Osteocyte (in vitro differentiated cells): ENCODE measurements around the gene GPS1. TPM values are rescaled to one million over a fixed set of nuclear protein-coding genes. Genes with fewer than 3 reads are reported as not detected.

ENCODE experiments used
- DNase-seq: peaks from one replicate; pipeline ENCODE4 v3.0.0; 2021; ENCODE audit warnings: mixed read lengths; ENCODE audit not compliant: unreplicated experiment; ENCODE audit errors: extremely low spot score
- H3K27ac Mint-ChIP-seq: one replicate; pipeline ENCODE4 v1.8.0; 2021; ENCODE audit warnings: mild to moderate bottlenecking, mixed read lengths; ENCODE audit not compliant: unreplicated experiment
- H3K27me3 Mint-ChIP-seq: one replicate; pipeline ENCODE4 v1.8.0; 2021; ENCODE audit warnings: mixed read lengths; ENCODE audit not compliant: unreplicated experiment
- H3K36me3 Mint-ChIP-seq: one replicate; pipeline ENCODE4 v1.8.0; 2021; ENCODE audit warnings: mixed read lengths; ENCODE audit not compliant: unreplicated experiment
- H3K4me1 Mint-ChIP-seq: one replicate; pipeline ENCODE4 v1.8.0; 2021; ENCODE audit warnings: mixed read lengths; ENCODE audit not compliant: unreplicated experiment
- H3K4me3 Mint-ChIP-seq: one replicate; pipeline ENCODE4 v1.8.0; 2021; ENCODE audit warnings: mild to moderate bottlenecking, moderate library complexity, mixed read lengths; ENCODE audit not compliant: unreplicated experiment
- H3K9me3 Mint-ChIP-seq: one replicate; pipeline ENCODE4 v1.8.0; 2021; ENCODE audit warnings: mixed read lengths; ENCODE audit not compliant: unreplicated experiment
- long read RNA-seq: library from polyadenylated mRNA; unstranded; transcript quantifications from one replicate; pipeline ENCODE4 v2.0.0, GENCODE V29; 2021
- total RNA-seq: library from RNA; stranded (reverse); gene quantifications from 2 replicates; pipeline ENCODE4 v1.2.1, GENCODE V29; 2021
- TF ChIP-seq, protein P1 (sequence below): fragments of 200-600 bp; sonication (generic); IDR thresholded peaks from 2 replicates; pipeline ENCODE4 v1.5.0; 2021; ENCODE audit warnings: antibody characterized with exemption, mild to moderate bottlenecking, moderate library complexity

Gene GPS1
- total RNA-seq = 100 and 108 TPM in 2 replicates
- long read RNA-seq, transcript GPS1-208 (13 exons, 1,874 nt) = major isoform, 55 of 117 reads
- long read RNA-seq, transcript GPS1-204 (13 exons, 2,276 nt) = minor isoform, 5 of 117 reads
- long read RNA-seq, transcript GPS1-201 (13 exons, 1,842 nt) = minor isoform, 12 of 117 reads
- long read RNA-seq, transcript GPS1-226 (13 exons, 1,839 nt) = minor isoform, 19 of 117 reads
- long read RNA-seq, partial matches to known transcripts = 9 of 117 reads
- long read RNA-seq, other reads (novel, unspliced or antisense) = 9 of 117 reads

DNA sequence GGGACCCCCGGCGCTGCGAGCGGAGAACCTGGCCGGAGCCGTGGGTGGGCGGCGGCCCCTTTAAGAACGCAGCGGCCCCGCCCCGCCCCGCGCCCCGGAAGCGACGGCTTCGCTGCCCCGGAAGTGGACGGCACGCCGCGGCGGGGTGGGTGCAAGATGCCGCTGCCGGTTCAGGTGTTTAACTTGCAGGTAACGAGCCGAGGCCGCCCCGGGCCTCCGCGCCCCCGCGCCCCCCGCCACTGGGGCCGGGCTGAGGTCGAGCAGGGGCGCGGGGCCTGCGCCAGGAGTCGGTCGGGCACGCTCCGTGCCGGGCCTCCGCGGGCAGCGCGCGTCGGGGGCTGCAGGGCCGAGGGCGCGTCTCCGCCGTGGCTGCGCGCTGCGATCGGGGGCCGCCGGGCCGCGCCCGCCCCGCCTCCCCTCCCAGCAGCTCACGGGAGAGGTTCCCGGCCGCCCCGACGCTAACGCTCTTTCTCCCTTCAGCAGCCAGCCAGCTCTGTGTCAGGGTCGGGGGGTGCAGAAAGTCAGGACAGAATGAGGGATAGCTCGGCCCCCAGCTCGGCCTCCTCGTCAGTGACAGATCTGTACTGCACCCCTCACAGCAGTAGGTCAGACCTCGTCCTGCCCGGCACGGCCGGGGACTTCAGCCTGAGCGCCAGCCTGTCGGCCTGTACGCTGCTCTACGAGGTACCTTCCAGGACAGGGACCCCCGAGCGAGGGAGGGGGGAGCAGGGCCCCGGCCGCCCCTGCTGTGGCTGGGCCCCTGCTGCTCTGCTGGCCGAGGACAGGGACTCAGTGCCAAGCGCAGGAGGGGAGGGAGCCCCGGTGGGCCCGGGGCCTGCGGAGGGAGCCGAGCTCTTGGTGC, at the start of gene GPS1, which contains the start of gene RFNG:
GPS1 (plus strand) TSS at position 123 of the 862 bp plus-strand sequence; CDS start at position 157, 34 bp downstream.
RFNG (minus strand) TSS at position 36 of the 862 bp plus-strand sequence. CDS start 45 bp downstream, outside the sequence.
- H3K27ac Mint-ChIP-seq = peak within 1 kb of the TSS; percentile 72
- peak within 1 kb of the TSS; percentile 84 for H3K4me3 Mint-ChIP-seq
- H3K36me3 Mint-ChIP-seq = peaks cover 14% of the 10 kb centered on the region
- no peaks in the 10 kb centered on the region for H3K9me3 Mint-ChIP-seq
- TF ChIP-seq, protein P1, sequence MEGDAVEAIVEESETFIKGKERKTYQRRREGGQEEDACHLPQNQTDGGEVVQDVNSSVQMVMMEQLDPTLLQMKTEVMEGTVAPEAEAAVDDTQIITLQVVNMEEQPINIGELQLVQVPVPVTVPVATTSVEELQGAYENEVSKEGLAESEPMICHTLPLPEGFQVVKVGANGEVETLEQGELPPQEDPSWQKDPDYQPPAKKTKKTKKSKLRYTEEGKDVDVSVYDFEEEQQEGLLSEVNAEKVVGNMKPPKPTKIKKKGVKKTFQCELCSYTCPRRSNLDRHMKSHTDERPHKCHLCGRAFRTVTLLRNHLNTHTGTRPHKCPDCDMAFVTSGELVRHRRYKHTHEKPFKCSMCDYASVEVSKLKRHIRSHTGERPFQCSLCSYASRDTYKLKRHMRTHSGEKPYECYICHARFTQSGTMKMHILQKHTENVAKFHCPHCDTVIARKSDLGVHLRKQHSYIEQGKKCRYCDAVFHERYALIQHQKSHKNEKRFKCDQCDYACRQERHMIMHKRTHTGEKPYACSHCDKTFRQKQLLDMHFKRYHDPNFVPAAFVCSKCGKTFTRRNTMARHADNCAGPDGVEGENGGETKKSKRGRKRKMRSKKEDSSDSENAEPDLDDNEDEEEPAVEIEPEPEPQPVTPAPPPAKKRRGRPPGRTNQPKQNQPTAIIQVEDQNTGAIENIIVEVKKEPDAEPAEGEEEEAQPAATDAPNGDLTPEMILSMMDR = no peak
- H3K4me1 Mint-ChIP-seq = peaks cover 17% of the 10 kb centered on the region
- no peaks in the 10 kb centered on the region for H3K27me3 Mint-ChIP-seq
- DNase-seq = no peak

DNA sequence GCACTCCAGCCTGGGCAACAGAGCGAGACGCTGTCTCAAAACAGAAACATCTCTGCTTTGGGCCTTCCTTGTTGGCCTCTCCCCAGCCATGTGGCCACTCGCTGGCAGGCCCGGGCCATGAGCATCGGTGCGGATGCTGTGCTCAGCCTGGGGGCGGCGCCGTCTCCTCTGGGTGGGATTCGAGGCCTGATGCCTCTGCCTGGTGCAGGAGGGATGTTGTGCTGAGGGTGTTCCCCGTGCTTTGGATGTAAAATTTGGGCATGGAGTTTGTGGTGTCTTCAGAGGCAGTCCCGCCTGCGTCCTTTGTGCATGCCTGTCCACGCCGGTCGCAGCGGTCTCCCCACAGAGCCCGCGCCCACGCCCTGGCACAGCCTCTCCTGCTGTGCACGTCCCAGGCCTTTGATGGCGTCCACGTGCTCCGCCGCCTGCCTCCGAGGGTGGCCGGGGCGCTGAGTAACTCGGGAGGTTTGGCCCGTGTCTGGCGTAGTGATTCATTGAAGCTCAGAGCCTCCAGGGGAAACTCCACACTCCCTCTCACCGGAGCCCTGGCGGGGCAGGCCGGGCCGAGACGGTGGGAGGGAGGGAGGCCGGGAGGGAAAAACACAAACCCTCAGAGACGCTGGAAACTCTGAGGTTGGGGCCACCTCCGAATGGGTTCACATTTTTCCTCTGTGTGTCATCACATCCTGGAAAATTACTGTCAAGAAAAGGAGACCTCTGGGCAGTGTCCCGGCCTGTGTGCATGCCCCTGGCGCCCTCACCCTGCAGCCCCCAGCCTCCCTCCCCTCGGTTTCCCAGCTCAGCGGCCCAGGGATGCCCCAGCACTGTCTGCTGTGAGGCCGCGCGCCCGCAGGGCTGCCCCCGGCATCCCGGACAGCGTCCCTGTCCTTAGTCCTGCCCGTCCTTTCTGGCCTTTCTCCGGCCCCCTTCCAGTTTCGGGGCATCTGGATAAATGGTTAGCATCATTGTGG, 48.0 kb upstream of the GPS1 start:
- Mint-ChIP-seq H3K9me3 (no peaks in the 10 kb centered on the region), H3K4me3 (no peak overlapping the region), H3K27ac (peak overlapping the region; percentile 71), H3K36me3 (no peaks in the 10 kb centered on the region), H3K27me3 (no peaks in the 10 kb centered on the region), H3K4me1 (peaks cover 21% of the 10 kb centered on the region)
- TF ChIP-seq, protein P1 = no peak
- DNase-seq = peak; percentile 95

DNA sequence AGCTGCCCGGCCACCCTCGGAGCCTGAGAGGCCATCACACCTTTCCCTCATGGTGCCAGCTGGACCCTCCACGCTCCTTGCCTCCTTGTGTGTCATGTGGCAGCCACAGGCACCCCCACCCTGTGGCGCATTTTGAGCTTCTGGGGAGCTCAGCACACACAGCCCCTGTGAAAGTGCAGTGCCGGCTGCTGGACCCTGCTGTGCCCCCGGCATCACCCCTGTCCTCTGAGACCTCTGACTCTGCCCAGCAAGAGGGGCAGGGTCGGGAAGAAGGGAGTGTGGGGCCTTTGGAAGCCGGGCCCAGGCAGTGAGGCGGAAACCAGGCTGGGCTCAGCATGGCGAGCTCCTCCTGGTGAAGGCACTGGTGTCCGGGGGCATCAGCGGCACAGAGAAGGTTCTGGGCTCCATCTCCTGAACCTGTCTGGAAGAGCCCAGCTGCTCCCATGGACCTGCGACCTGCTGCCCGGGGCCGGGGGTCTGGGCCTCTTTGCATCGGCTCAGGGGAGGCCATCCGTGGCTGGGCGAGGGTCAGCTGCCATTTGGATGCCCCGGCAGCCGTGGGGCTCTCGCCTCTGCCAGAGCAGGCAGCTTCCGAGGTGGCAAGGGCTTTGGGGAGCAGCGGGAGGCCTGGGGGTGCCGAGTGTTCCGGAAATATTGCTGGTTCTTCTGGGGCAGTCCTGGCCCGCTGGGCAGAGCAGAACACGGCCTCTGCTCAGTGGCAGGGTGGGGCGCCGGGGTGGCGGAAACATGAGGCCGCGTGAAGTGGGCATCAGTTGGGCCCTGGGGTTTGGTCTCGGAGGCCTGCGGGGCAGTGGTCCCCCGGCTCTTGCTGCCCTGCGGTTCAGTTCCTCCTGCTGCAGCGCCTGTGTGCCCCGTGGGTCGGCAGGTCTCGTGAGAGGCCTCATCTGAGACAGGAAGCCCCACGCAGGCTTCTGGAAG, 46.9 kb upstream of the GPS1 start:
- peaks cover 21% of the 10 kb centered on the region for H3K4me1 Mint-ChIP-seq
- H3K9me3 Mint-ChIP-seq = no peaks in the 10 kb centered on the region
- no peak for DNase-seq
- TF ChIP-seq, protein P1 = no peak
- no peak overlapping the region for H3K4me3 Mint-ChIP-seq
- H3K27ac Mint-ChIP-seq = no peak overlapping the region
- no peaks in the 10 kb centered on the region for H3K36me3 Mint-ChIP-seq
- H3K27me3 Mint-ChIP-seq = no peaks in the 10 kb centered on the region

DNA sequence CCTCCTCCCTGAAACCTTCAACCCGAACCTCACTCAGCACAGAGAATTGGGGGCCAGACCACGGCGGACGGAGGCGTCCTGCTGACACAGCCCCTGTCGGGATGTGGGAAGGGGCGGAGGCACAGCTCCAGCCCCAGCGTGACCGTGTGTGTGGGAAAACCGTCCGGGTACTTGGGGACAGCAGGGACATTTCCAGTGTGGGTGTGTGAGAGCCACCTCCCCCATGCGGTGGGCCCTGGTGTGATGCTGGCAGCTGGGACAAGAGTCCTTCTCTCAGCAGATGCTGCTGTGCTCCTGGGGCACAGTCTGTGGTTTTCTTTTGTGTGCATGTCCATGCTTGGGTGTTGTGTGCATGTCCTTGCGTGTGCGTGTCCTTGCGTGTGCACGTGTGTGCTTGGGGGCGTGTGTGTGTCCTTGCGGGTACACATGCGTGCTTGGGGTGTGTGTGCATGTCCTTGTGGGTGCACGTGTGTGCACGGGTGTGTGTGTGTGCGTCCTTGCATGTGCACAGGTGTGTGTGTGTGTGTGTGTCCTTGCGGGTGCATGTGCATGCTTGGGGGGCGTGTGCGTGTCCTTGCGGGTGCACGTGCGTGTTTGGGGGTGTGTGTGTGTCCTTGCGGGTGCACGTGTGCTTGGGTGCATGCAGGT, 45.9 kb upstream of the GPS1 start:
- Mint-ChIP-seq H3K4me3 (no peak overlapping the region), H3K4me1 (peaks cover 19% of the 10 kb centered on the region), H3K9me3 (no peaks in the 10 kb centered on the region), H3K36me3 (no peaks in the 10 kb centered on the region), H3K27me3 (no peaks in the 10 kb centered on the region), H3K27ac (no peak overlapping the region)
- no peak for DNase-seq
- TF ChIP-seq, protein P1 = no peak
